ENCODE measurements around the gene GNG14.

- no peak for TF ChIP-seq CTCF (IDR thresholded peaks at IDR 0.05)
- no peak for TF ChIP-seq POLR2A (IDR thresholded peaks at IDR 0.05)
Observed at GRCh38 chr19:12737835-12738351, 50.1 kb downstream of the GNG14 start.

Data from lower leg skin (tissue), 3 donors.